SK-N-SH (cell line): ENCODE measurements around the gene PEX10. TPM values are rescaled to one million over a fixed set of nuclear protein-coding genes. Genes with fewer than 3 reads are reported as not detected.

Source experiments
- CTCF ChIA-PET: fragments of 300-600, 350-600 bp; formaldehyde crosslinking; extraction: SDS; loops from one replicate; lab custom pipeline; 2021; lab: Yijun Ruan, JAX
- POLR2A ChIA-PET: fragments of 350-600 bp; sonication (Branson Sonifier 250); formaldehyde crosslinking; extraction: SDS; loops from one replicate; lab custom pipeline; 2020; ENCODE audit warnings: antibody characterized with exemption, inconsistent platforms; lab: Yijun Ruan, JAX
- DNase-seq: peaks from one replicate; pipeline ENCODE4 v3.0.0; 2012
- H2AFZ ChIP-seq: fragments of 200-600 bp; sonication (generic); 2 replicates; pipeline ENCODE4 v1.8.1; 2016; ENCODE audit warnings: antibody characterized with exemption, mild to moderate bottlenecking, low read depth
- H3F3A ChIP-seq: fragments of 200-600 bp; sonication (generic); replicated peaks from 2 replicates; pipeline ENCODE3; 2016; ENCODE audit warnings: antibody characterized with exemption, mild to moderate bottlenecking; ENCODE audit not compliant: insufficient read depth
- H3K27ac ChIP-seq, 2 experiments: fragments of 200-500 bp in 1 of 2; fragments of 200-600 bp in 1 of 2; sonication (Bioruptor generic) in 1 of 2; sonication (generic), shearing (Covaris generic) in 1 of 2; 2 replicates each; pipeline versions ENCODE4 v1.5.1 to v1.6.1; 2014 to 2016; ENCODE audit warnings: low read depth in 2 of 2, inconsistent platforms in 1 of 2, low read length in 1 of 2, mild to moderate bottlenecking in 1 of 2, mixed read lengths in 1 of 2
- H3K27me3 ChIP-seq: fragments of 200-600 bp; sonication (generic), shearing (Covaris generic); 2 replicates; pipeline ENCODE4 v1.6.1; 2016; ENCODE audit warnings: mixed run types; ENCODE audit not compliant: insufficient read depth
- H3K36me3 ChIP-seq, 2 experiments: fragments of 200-500 bp in 1 of 2; fragments of 200-600 bp in 1 of 2; sonication (Bioruptor generic) in 1 of 2; sonication (generic) in 1 of 2; replicated peaks in 1 of 2; 2 replicates each; pipeline versions ENCODE3 to v1.5.1; 2014 to 2016; ENCODE audit warnings: low read length in 1 of 2, mild to moderate bottlenecking in 1 of 2; ENCODE audit not compliant: insufficient read depth in 2 of 2, control insufficient read depth in 1 of 2
- H3K4me1 ChIP-seq, 2 experiments: fragments of 200-500 bp in 1 of 2; fragments of 200-600 bp in 1 of 2; sonication (Bioruptor generic) in 1 of 2; sonication (generic), shearing (Covaris generic) in 1 of 2; 2 replicates each; pipeline versions ENCODE4 v1.5.1 to v1.6.1; 2014 to 2016; ENCODE audit warnings: low read depth in 1 of 2, low read length in 1 of 2, mixed run types in 1 of 2; ENCODE audit not compliant: insufficient read depth in 2 of 2, control insufficient read depth in 1 of 2
- H3K4me2 ChIP-seq: fragments of 200-600 bp; sonication (generic), shearing (Covaris generic); 2 replicates; pipeline ENCODE4 v1.6.1; 2017; ENCODE audit warnings: mixed run types
- H3K4me3 ChIP-seq, 2 experiments: fragments of 200-500 bp in 1 of 2; fragments of 200-600 bp in 1 of 2; sonication (Bioruptor generic) in 1 of 2; sonication (generic), shearing (Covaris generic) in 1 of 2; 2 replicates each; pipeline versions ENCODE4 v1.5.1 to v1.8.1; 2014 to 2016; ENCODE audit warnings: low read depth in 2 of 2, inconsistent platforms in 1 of 2, low read length in 1 of 2, mild to moderate bottlenecking in 1 of 2, mixed read lengths in 1 of 2, moderate library complexity in 1 of 2
- H3K79me2 ChIP-seq: fragments of 200-600 bp; sonication (generic); 2 replicates; pipeline ENCODE4 v1.8.1; 2017; ENCODE audit warnings: mild to moderate bottlenecking; ENCODE audit not compliant: insufficient read depth
- H3K9ac ChIP-seq: fragments of 200-600 bp; sonication (generic); 2 replicates; pipeline ENCODE4 v1.6.1; 2017; ENCODE audit warnings: mixed run types
- H3K9me2 ChIP-seq: fragments of 200-600 bp; sonication (generic); 2 replicates; pipeline ENCODE4 v1.6.1; 2017; ENCODE audit warnings: mixed run types
- H3K9me3 ChIP-seq: fragments of 200-600 bp; sonication (generic); 2 replicates; pipeline ENCODE4 v1.6.1; 2017; ENCODE audit warnings: mixed run types, mild to moderate bottlenecking, moderate library complexity
- H4K20me1 ChIP-seq: fragments of 200-600 bp; sonication (generic); 2 replicates; pipeline ENCODE4 v1.6.1; 2017; ENCODE audit warnings: mild to moderate bottlenecking, mixed run types; ENCODE audit not compliant: insufficient read depth
- EP300 ChIP-seq, 2 experiments: IDR thresholded peaks; 2 replicates each; pipeline versions ENCODE4 v1.4.0 to v1.6.1; 2012; ENCODE audit warnings: borderline replicate concordance in 1 of 2, low read depth in 1 of 2, low read length in 1 of 2
- FOSL2 ChIP-seq: IDR thresholded peaks from 2 replicates; pipeline ENCODE4 v1.4.0; 2012; ENCODE audit warnings: low read depth, mild to moderate bottlenecking, moderate library complexity, borderline replicate concordance
- FOXJ3 ChIP-seq: sonication (generic); formaldehyde crosslinking; IDR thresholded peaks from 2 replicates; pipeline ENCODE4 v1.5.1; 2020; ENCODE audit warnings: mild to moderate bottlenecking, missing genetic modification reagents
- JUND ChIP-seq: IDR thresholded peaks from 2 replicates; pipeline ENCODE4 v1.4.0; 2012
- MXI1 ChIP-seq: IDR thresholded peaks from 2 replicates; pipeline ENCODE4 v1.6.1; 2012; ENCODE audit warnings: mild to moderate bottlenecking, low read depth, low read length, improper control_type of control experiment
- RAD21 ChIP-seq: IDR thresholded peaks from 2 replicates; pipeline ENCODE4 v1.6.1; 2012; ENCODE audit warnings: mild to moderate bottlenecking, low read length
- RCOR1 ChIP-seq: fragments of 150-350 bp; IDR thresholded peaks from 2 replicates; pipeline ENCODE4 v1.6.1; 2017; ENCODE audit warnings: antibody characterized with exemption, low read length
- RFX5 ChIP-seq: IDR thresholded peaks from 2 replicates; pipeline ENCODE4 v1.6.1; 2012; ENCODE audit warnings: mild to moderate bottlenecking, improper control_type of control experiment, low read length
- TAF1 ChIP-seq: IDR thresholded peaks from 2 replicates; pipeline ENCODE4 v1.6.1; 2012; ENCODE audit warnings: low read depth, mild to moderate bottlenecking, low read length, moderate library complexity, borderline replicate concordance
- TCF12 ChIP-seq: IDR thresholded peaks from 2 replicates; pipeline ENCODE4 v1.4.0; 2012
- TEAD4 ChIP-seq: IDR thresholded peaks from 2 replicates; pipeline ENCODE4 v1.4.0; 2012; ENCODE audit warnings: mild to moderate bottlenecking, borderline replicate concordance; ENCODE audit not compliant: insufficient read depth
- USF1 ChIP-seq: IDR thresholded peaks from 2 replicates; pipeline ENCODE4 v1.4.0; 2012; ENCODE audit warnings: low read depth, borderline replicate concordance
- YY1 ChIP-seq: IDR thresholded peaks from 2 replicates; pipeline ENCODE4 v1.4.0; 2012; ENCODE audit warnings: low read depth, mild to moderate bottlenecking
- WGBS: methylation state at CpG from one replicate; pipeline ENCODE4 v1.1.6; 2017; ENCODE audit warnings: low lambda C conversion rate; 5-methylcytosine and 5-hydroxymethylcytosine counted together
- polyA plus RNA-seq, 3 experiments: library from polyadenylated mRNA; depleted of rRNA; stranded (reverse); fragments of >200 nt; gene quantifications; 2 replicates each; pipeline ENCODE4 v1.2.3, GENCODE V29; 2012
- TF ChIP-seq, protein P1 (sequence below): fragments of 150-350 bp; IDR thresholded peaks from 2 replicates; pipeline ENCODE4 v1.6.1; 2017; ENCODE audit warnings: antibody characterized with exemption, low read length, low read depth, borderline replicate concordance
- TF ChIP-seq, protein P2 (sequence below): IDR thresholded peaks from 2 replicates; pipeline ENCODE4 v1.6.1; 2012; ENCODE audit warnings: mild to moderate bottlenecking, low read depth, low read length, moderate library complexity

The PEX10 gene
- polyA plus RNA-seq, 1 of the 3 experiments (the other 2 are of a cell fraction): 28.6 TPM

- no peak overlapping the region for H3K4me2 ChIP-seq
- no peaks in the 10 kb centered on the region; a peak in 1 of 4 replicates for H3K4me1 ChIP-seq
- no peaks in the 10 kb centered on the region for H3K9me2 ChIP-seq
- H3K9ac ChIP-seq: no peak overlapping the region
- peaks cover 44% of the 10 kb centered on the region for H3K79me2 ChIP-seq
- no peaks in the 10 kb centered on the region for H3K27me3 ChIP-seq
- ChIA-PET POLR2A (no interaction called here), CTCF (no interaction called here)
- H3K36me3 ChIP-seq: peaks cover 37 to 93% of the 10 kb centered on the region in 2 experiments
- DNase-seq: no peak
- H4K20me1 ChIP-seq: peaks cover 19% of the 10 kb centered on the region; the same call in 1 of the 2 replicates
- WGBS: 96% methylated on average over 11 of the region's 22 CpGs
- peaks cover 18% of the 10 kb centered on the region for H3F3A ChIP-seq
- TF ChIP-seq EP300 (IDR thresholded peaks at IDR 0.05; ENCODE audit: borderline replicate concordance in 1 of 2, low read depth in 1 of 2, low read length in 1 of 2) (no peak), JUND (no peak), RAD21 (no peak), RFX5 (no peak), TEAD4 (no peak), FOXJ3 (CRISPR knock-in tag) (no peak), MXI1 (no peak), TAF1 (no peak), TCF12 (no peak), YY1 (no peak), FOSL2 (no peak), USF1 (no peak), RCOR1 (no peak)
- TF ChIP-seq, protein P1, sequence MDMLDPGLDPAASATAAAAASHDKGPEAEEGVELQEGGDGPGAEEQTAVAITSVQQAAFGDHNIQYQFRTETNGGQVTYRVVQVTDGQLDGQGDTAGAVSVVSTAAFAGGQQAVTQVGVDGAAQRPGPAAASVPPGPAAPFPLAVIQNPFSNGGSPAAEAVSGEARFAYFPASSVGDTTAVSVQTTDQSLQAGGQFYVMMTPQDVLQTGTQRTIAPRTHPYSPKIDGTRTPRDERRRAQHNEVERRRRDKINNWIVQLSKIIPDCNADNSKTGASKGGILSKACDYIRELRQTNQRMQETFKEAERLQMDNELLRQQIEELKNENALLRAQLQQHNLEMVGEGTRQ: no peak
- TF ChIP-seq, protein P2, sequence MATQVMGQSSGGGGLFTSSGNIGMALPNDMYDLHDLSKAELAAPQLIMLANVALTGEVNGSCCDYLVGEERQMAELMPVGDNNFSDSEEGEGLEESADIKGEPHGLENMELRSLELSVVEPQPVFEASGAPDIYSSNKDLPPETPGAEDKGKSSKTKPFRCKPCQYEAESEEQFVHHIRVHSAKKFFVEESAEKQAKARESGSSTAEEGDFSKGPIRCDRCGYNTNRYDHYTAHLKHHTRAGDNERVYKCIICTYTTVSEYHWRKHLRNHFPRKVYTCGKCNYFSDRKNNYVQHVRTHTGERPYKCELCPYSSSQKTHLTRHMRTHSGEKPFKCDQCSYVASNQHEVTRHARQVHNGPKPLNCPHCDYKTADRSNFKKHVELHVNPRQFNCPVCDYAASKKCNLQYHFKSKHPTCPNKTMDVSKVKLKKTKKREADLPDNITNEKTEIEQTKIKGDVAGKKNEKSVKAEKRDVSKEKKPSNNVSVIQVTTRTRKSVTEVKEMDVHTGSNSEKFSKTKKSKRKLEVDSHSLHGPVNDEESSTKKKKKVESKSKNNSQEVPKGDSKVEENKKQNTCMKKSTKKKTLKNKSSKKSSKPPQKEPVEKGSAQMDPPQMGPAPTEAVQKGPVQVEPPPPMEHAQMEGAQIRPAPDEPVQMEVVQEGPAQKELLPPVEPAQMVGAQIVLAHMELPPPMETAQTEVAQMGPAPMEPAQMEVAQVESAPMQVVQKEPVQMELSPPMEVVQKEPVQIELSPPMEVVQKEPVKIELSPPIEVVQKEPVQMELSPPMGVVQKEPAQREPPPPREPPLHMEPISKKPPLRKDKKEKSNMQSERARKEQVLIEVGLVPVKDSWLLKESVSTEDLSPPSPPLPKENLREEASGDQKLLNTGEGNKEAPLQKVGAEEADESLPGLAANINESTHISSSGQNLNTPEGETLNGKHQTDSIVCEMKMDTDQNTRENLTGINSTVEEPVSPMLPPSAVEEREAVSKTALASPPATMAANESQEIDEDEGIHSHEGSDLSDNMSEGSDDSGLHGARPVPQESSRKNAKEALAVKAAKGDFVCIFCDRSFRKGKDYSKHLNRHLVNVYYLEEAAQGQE: no peak
- TF ChIP-seq, all 33 proteins: peak for 0
- Histone ChIP-seq H2AFZ (no peak overlapping the region), H3K9me3 (no peaks in the 10 kb centered on the region), H3K27ac (no peak overlapping the region), H3K4me3 (no peak overlapping the region)
Measured at GRCh38 chr1:2399890-2400575, 12.3 kb downstream of the PEX10 start.
